HepG2 (cell line): ENCODE data around the gene FXN. TPM values are rescaled to one million over a fixed set of nuclear protein-coding genes. Genes with fewer than 3 reads are reported as not detected.

ENCODE experiments used
- ATAC-seq: fragments of 200-7000 bp; cut with Tn5 transposase; 3 replicates; pipeline ENCODE4 v1.9.1; 2020; ENCODE audit warnings: mild to moderate bottlenecking, moderate library complexity
- BruUV-seq: library from RNA; stranded (reverse); fragments of 400-500 nt; replicated peaks from 2 replicates; lab custom pipeline; 2021; lab: Mats Ljungman, UMichigan
- CTCF ChIA-PET: fragments of 300-600 bp; formaldehyde crosslinking; extraction: SDS; loops from one replicate; lab custom pipeline; 2021; ENCODE audit warnings: low total read pairs, inconsistent platforms, low intra/inter-chr PET ratio; lab: Yijun Ruan, JAX
- POLR2A ChIA-PET: fragments of 350-600 bp; sonication (Branson Sonifier 250); formaldehyde crosslinking; loops from one replicate; lab custom pipeline; 2020; ENCODE audit warnings: antibody characterized with exemption, inconsistent platforms; lab: Yijun Ruan, JAX
- DNase-seq: peaks from one replicate; pipeline ENCODE4 v3.0.0-alpha.2; 2015; ENCODE audit warnings: low spot score
- FAIRE-seq: peaks from 3 replicates; lab custom pipeline; 2011; peaks lifted over from hg19 to GRCh38; lab: Jason Lieb, UNC
- H2AFZ ChIP-seq: one replicate; pipeline ENCODE4 v1.6.1; 2011; ENCODE audit warnings: low read length, inconsistent platforms
- H3K27ac ChIP-seq: fragments of 300-600 bp; 3 replicates; pipeline ENCODE4 v1.8.0; 2011; ENCODE audit warnings: mixed run types, mild to moderate bottlenecking, mixed read lengths, low read length, inconsistent platforms; ENCODE audit not compliant: insufficient read depth; ENCODE audit errors: extremely low read length
- H3K27me3 ChIP-seq, 2 experiments: fragments of 200-600 bp in 1 of 2; 2 replicates in 1 of 2; 3 replicates in 1 of 2; pipeline versions ENCODE4 v1.6.0 to v1.8.0; 2011; ENCODE audit warnings: low read length in 2 of 2, mild to moderate bottlenecking in 2 of 2, moderate library complexity in 2 of 2, inconsistent platforms in 1 of 2; ENCODE audit not compliant: insufficient read depth in 2 of 2, control insufficient read depth in 1 of 2
- H3K36me3 ChIP-seq, 2 experiments: fragments of 200-600 bp in 1 of 2; replicated peaks in 1 of 2; 2 replicates in 1 of 2; 3 replicates in 1 of 2; pipeline versions ENCODE4 v1.5.1 to v1.8.0; 2011; ENCODE audit warnings: low read length in 2 of 2, inconsistent platforms in 1 of 2; ENCODE audit not compliant: insufficient read depth in 2 of 2, control insufficient read depth in 1 of 2
- H3K4me1 ChIP-seq: 2 replicates; pipeline ENCODE4 v1.5.1; 2012; ENCODE audit warnings: low read length, inconsistent platforms; ENCODE audit not compliant: insufficient read depth
- H3K4me2 ChIP-seq: 2 replicates; pipeline ENCODE4 v1.6.0; 2011; ENCODE audit warnings: low read depth, low read length, inconsistent platforms
- H3K4me3 ChIP-seq, 3 experiments: fragments of 200-600 bp in 1 of 3; sonication (generic), shearing (Covaris generic) in 1 of 3; replicated peaks in 1 of 3; 2 replicates each; pipeline ENCODE4 v1.5.1; 2011 to 2016; ENCODE audit warnings: low read length in 3 of 3, inconsistent platforms in 2 of 3, low read depth in 2 of 3, mild to moderate bottlenecking in 2 of 3, control low read depth in 1 of 3, mixed read lengths in 1 of 3; ENCODE audit not compliant: insufficient read depth in 1 of 3
- H3K79me2 ChIP-seq: one replicate; pipeline ENCODE4 v1.6.1; 2011; ENCODE audit warnings: low read length, inconsistent platforms; ENCODE audit not compliant: insufficient read depth
- H3K9ac ChIP-seq: 2 replicates; pipeline ENCODE4 v1.6.0; 2011; ENCODE audit warnings: mild to moderate bottlenecking, low read depth, low read length, inconsistent platforms; ENCODE audit not compliant: insufficient read depth
- H3K9me3 ChIP-seq: 2 replicates; pipeline ENCODE4 v1.5.1; 2012; ENCODE audit warnings: mild to moderate bottlenecking, low read length
- H4K20me1 ChIP-seq: 2 replicates; pipeline ENCODE4 v1.6.0; 2011; ENCODE audit warnings: inconsistent platforms, mild to moderate bottlenecking, low read length, moderate library complexity; ENCODE audit not compliant: insufficient read depth
- GLMP ChIP-seq: sonication (generic); formaldehyde crosslinking; IDR thresholded peaks from 2 replicates; pipeline ENCODE4 v1.9.0; 2021; ENCODE audit warnings: missing genetic modification reagents, mild to moderate bottlenecking, borderline replicate concordance
- MYNN ChIP-seq: sonication (generic); formaldehyde crosslinking; IDR thresholded peaks from 2 replicates; pipeline ENCODE4 v1.4.0; 2020; ENCODE audit warnings: mild to moderate bottlenecking, low read depth, missing genetic modification reagents
- NFE2L1 ChIP-seq: sonication (generic); formaldehyde crosslinking; IDR thresholded peaks from 2 replicates; pipeline ENCODE4 v1.4.0; 2020; ENCODE audit warnings: missing genetic modification reagents, mild to moderate bottlenecking, borderline replicate concordance
- TBX3 ChIP-seq: fragments of 450-650 bp; IDR thresholded peaks from 2 replicates; pipeline ENCODE4 v1.6.1; 2017; ENCODE audit warnings: antibody characterized with exemption, mild to moderate bottlenecking, inconsistent platforms, borderline replicate concordance
- ZNF34 ChIP-seq: sonication (generic); formaldehyde crosslinking; IDR thresholded peaks from 2 replicates; pipeline ENCODE4 v1.4.0; 2020; ENCODE audit warnings: mild to moderate bottlenecking, missing genetic modification reagents, borderline replicate concordance
- ZNF549 ChIP-seq: sonication (generic); formaldehyde crosslinking; IDR thresholded peaks from 2 replicates; pipeline ENCODE4 v1.5.0; 2020; ENCODE audit warnings: missing genetic modification reagents
- ZNF710 ChIP-seq: sonication (generic); formaldehyde crosslinking; IDR thresholded peaks from 2 replicates; pipeline ENCODE4 v1.5.0; 2020; ENCODE audit warnings: mild to moderate bottlenecking, missing genetic modification reagents, borderline replicate concordance
- ZNF792 ChIP-seq: IDR thresholded peaks from 2 replicates; pipeline ENCODE4 v1.6.1; 2016
- WGBS: methylation state at CpG from one replicate; pipeline ENCODE4 v1.1.6; 2017; ENCODE audit warnings: low lambda C conversion rate; 5-methylcytosine and 5-hydroxymethylcytosine counted together
- in situ Hi-C: cut with HindIII; loops from 2 replicates; pipeline ENCODE4 v1.10.0; 2017; ENCODE audit warnings: low pct_unique_long_range_greater_than_20kb; ENCODE audit not compliant: extremely low pct_ligation_motif_present
- intact Hi-C: fragments of 100-400 bp; cut with micrococcal nuclease; formaldehyde crosslinking; loops from one replicate; pipeline ENCODE4 v1.10.0; 2022; ENCODE audit not compliant: unreplicated experiment
- polyA plus RNA-seq, 8 experiments: library from polyadenylated mRNA; depleted of rRNA in 3 of 8; stranded (reverse) in 7 of 8; unstranded in 1 of 8; fragments of >200 nt; fragmentation: Illumina TruSeq in 4 of 8; extraction: Trizol in 4 of 8; gene quantifications; 2 replicates each; pipeline versions ENCODE4 v1.2.1 to v1.2.3, GENCODE V29; 2011 to 2016; ENCODE audit warnings: low read depth in 4 of 8, missing spikeins in 1 of 8, mixed read lengths in 1 of 8; ENCODE audit not compliant: insufficient read depth in 1 of 8
- total RNA-seq, 5 experiments: library from RNA; depleted of rRNA; stranded (reverse); fragments of >200 nt; fragmentation: Illumina TruSeq; extraction: Trizol; gene quantifications; 2 replicates each; pipeline ENCODE4 v1.2.3, GENCODE V29; 2016; ENCODE audit warnings: low read depth in 1 of 5

Gene FXN
- total and polyA plus RNA-seq, 2 of the 13 experiments (the other 11 are each of a cell fraction or from before 2014, with no cell fraction given), result 24.1 to 26.0 TPM

GRCh38 chr9:69143291-69143690 lies 107.7 kb downstream of the FXN start:
- CTCF ChIA-PET, result no interaction called here
- no TSS peak for BruUV-seq
- Histone ChIP-seq H3K36me3 (peaks cover 11 to 61% of the 10 kb centered on the region in 2 experiments), H2AFZ (no peak overlapping the region), H3K27ac (no peak overlapping the region), H3K4me2 (no peak overlapping the region), H3K4me1 (peaks cover 17% of the 10 kb centered on the region), H3K9me3 (no peaks in the 10 kb centered on the region), H3K27me3 (no peaks in the 10 kb centered on the region), H4K20me1 (peaks cover 18% of the 10 kb centered on the region)
- POLR2A ChIA-PET, result no interaction called here
- WGBS, result 93% methylated on average over 1 of the region's 1 CpG
- no peak for FAIRE-seq
- in situ Hi-C loops, result no loop called here
- intact Hi-C loops, result no loop called here
- TF ChIP-seq NFE2L1 (no peak), ZNF792 (CRISPR knock-in tag) (no peak), ZNF549 (CRISPR knock-in tag) (no peak), GLMP (CRISPR knock-in tag) (no peak)
- TF ChIP-seq, all 625 proteins: peak for 0
- ATAC-seq, result no peak
- no peak for DNase-seq
- no peak overlapping the region for H3K4me3 ChIP-seq
- H3K79me2 ChIP-seq, result peaks cover 87% of the 10 kb centered on the region
- no peak overlapping the region for H3K9ac ChIP-seq

DNA sequence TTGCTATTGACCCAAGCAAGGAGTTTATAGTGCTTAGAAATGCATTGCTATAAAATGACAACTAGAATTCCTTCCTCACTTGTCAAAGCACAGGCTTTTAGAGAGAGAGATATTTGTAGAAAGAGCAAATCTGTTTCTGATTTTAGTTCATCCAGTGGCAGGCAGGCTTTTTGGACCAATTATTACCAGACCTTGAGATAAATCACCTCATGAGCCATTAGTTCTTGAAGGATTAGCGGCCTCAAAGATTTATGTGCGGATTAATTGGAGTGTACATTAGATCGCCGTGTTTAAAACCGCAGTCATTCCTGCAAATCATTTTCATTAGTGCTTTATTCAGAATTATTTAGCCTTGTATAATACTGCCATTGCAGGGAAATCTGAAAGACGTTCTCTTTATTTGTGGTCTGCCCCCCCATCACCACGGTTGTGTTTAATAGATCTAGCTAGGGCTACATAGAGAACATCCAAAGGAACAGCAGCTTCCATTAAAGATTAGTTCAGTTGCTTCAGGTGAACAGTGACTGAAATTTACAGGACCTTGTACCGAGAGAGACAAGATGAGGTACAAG lies 109.7 kb downstream of the FXN start:
- no peak for ATAC-seq
- in situ Hi-C loops, result no loop called here
- TF ChIP-seq MYNN (CRISPR knock-in tag) (no peak), TBX3 (no peak), ZNF710 (CRISPR knock-in tag) (no peak), ZNF34 (CRISPR knock-in tag) (no peak)
- Histone ChIP-seq H3K79me2 (peaks cover 85% of the 10 kb centered on the region), H3K4me1 (peaks cover 21% of the 10 kb centered on the region), H3K9ac (no peak overlapping the region), H3K36me3 (peaks cover 9 to 62% of the 10 kb centered on the region in 2 experiments), H3K27me3 (no peaks in the 10 kb centered on the region), H3K4me2 (no peak overlapping the region), H3K27ac (no peak overlapping the region), H3K4me3 (no peak overlapping the region), H4K20me1 (peaks cover 13% of the 10 kb centered on the region), H3K9me3 (no peaks in the 10 kb centered on the region), H2AFZ (no peak overlapping the region)
- CTCF ChIA-PET, result no interaction called here
- BruUV-seq, result no TSS peak
- FAIRE-seq, result no peak
- 97% methylated on average over 8 of the region's 8 CpGs for WGBS
- POLR2A ChIA-PET, result no interaction called here
- DNase-seq, result no peak
- intact Hi-C loops, result no loop called here
